ENCODE data around the gene LIN37.

LIN37 gene

DNA sequence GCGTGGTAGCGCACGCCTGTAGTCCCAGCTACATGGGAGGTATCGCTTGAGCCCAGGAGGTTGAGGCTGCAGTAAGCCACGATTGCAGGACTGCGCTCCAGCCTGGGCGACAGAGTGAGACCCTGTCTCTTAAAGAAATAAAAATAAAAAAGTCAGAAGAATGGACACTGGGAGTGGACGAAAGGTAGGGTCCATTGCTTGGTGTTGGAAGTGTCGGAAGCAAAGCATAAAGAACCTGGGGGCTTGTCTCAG, 26.6 kb downstream of the LIN37 start:
- DNase-seq (ENCODE audit: low read depth): no peak

DNA sequence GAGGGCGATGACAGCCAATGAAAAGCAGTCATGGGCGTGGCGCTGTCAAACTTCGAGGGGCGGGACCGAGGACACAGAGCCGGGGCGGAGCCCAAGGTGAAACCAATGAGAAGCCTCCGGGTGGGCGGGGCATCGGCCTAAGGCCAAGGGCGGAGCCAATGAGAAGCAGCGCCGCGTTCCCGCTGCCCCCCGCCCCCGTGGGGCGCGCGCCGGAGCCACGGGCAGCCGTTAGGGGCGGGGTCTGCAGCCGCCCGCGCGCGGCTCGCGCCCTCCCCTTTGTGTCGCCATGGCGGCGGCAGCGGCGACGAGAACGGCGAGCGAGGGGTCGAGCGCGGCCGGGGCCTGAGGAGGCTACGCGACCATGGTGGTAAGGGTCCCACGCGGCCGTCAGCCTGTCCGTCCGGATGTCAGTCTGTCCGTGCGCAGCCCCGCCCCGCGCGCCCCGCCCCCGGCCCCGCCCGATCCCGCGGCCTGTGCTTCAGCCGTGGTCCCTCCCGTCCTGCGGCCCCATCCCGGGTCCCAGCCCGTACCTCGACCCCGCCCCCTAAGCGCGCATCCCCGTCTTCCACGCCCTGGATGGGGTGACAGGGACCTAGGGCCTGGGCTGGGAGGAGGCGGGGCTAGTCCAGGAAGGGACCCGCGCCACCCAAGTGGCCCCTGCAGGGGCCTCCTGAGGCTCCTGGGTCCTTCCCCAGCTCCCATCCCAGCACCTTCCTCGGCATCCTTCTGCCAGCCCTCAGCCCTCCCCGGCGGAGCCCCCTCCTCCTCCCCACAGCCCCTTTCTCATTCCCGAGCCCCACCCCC, 27.1 kb downstream of the LIN37 start, which contains the start of gene ARHGAP33:
ARHGAP33 (plus strand) TSS at position 267 of the 804 bp plus-strand sequence; CDS start at position 362, 95 bp downstream.
- DNase-seq (ENCODE audit: low read depth): peak; percentile 88

DNA sequence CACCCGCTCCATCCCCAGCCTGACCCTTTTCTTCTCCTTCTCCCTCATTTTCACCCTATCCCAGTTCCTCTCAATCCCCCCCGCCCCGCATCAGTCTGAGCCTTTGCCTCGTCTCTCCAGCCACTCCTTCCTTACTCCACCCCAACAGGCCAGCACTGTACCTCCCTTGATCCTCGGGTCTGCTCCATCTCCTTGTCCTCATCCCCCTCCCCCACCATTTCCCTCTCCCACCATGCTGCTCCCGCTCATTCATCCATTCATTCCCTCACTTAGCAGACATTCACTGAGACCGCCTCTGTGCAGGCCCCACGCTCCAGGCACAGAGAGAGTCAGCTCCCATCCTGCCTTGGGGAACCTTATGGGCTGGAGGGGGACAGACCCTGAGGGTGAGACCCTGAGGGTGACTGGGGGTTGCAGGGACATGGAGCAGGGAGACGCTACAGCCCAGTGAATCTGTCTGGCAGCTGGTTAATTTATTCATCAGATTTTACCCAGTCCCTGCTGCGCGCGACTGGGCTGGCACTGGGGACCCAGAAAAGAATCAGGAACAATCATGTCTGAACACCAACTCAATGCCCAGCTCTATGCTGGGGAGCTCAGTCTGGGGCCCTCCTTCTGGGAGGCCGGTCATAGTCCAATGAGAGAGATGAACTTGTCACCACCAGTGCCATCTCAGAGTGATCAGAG, 27.9 kb downstream of the LIN37 start:
- no peak for DNase-seq (ENCODE audit: low read depth)

DNA sequence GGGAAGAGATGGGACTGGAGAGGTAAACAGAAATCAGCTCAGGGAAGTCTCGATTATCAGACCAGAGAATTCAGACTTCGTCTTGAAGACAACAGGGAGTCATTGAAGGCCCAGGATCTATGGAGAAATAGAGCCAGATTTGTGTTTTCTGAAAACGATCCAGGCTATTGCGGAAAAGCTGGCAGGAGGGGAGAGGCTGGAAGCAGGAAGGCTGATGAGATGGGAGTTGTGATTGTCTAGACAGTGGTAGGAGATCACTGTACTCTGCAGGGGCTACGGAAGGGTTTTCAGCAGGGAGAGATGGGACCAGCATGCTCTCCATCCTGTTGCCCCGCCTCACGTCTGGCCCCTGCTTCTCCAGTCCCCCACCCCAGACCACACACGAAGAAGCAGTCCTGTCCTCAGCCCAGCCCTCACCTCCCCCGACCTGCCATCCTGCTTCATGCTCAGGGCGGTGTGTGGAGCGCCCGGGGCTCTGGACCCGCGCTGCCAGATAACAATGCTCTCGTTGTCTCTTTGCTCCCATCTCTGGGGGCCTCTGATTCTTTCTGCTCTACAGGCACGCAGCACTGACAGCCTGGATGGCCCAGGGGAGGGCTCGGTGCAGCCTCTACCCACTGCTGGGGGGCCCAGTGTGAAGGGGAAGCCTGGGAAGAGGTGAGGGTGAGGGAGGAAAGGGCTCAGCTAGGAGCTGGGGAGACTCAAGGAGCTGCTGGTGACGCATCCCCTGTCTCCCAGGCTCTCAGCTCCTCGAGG, 28.9 kb downstream of the LIN37 start:
- DNase-seq (ENCODE audit: low read depth): no peak

DNA sequence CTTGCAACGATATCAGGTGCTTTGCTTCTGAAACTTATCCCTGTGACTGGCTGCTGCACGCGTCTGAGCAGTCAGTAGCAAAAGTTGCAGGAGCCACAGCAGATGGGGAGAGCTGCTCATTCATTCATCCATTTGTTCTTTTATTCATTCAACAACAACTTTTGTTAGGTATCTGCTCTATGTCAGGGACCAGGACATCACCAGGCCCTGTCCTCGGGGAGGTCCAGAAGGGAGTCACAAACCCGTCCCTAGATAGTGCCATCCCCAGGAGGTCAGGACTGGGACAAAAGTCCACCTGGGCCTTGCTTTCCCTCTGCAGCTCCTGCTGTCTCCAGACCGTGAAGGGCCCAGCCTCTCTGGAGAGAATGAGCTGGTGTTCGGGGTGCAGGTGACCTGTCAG, 29.6 kb downstream of the LIN37 start:
- no peak for DNase-seq (ENCODE audit: low read depth)

DNA sequence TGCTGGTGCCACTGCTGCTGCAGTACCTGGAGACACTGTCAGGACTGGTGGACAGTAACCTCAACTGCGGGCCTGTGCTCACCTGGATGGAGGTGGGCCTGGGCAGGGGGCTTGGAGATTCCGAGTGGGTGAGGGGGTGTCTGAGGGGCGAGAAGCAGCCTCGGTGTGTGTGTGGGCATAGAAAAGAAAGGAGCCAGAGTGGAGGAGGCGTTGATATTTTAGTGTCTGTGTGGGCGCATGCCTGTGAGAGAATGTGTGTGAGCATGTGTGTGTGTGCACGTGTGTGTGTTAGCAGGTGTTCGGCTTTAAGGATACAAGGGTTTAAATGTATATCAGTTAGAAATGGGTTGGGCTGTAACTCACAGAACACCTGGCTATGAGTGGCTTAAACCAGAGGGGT, 30.7 kb downstream of the LIN37 start:
- no peak for DNase-seq (ENCODE audit: low read depth)

DNA sequence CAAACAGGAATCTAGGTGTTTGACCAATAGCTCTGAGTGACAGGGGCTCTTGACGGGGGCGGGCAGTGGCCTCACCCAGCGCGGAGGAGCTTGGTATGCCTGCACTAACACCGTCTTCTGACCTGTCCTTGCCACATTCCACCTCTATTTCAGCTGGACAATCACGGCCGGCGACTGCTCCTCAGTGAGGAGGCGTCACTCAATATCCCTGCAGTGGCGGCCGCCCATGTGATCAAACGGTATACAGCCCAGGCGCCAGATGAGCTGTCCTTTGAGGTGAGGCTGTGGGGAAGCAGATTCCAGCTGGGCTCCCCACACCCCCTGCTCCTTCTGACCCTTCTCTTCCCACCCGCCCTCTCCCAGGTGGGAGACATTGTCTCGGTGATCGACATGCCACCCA, 31.7 kb downstream of the LIN37 start:
- no peak for DNase-seq (ENCODE audit: low read depth)

DNA sequence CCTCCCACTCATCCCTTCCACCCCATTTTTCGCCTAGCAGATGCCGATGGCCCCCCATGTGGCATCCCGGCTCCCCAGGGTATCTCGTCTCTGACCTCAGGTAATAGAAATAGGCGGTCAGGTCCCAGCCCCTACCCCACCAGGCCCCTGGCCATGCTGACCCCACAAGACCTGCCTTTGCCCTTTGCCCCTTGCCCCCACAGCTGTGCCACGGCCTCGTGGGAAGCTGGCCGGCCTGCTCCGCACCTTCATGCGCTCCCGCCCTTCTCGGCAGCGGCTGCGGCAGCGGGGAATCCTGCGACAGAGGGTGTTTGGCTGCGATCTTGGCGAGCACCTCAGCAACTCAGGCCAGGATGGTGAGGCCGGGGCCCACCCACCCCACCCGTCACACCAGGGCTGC, 32.3 kb downstream of the LIN37 start:
- DNase-seq (ENCODE audit: low read depth): no peak

DNA sequence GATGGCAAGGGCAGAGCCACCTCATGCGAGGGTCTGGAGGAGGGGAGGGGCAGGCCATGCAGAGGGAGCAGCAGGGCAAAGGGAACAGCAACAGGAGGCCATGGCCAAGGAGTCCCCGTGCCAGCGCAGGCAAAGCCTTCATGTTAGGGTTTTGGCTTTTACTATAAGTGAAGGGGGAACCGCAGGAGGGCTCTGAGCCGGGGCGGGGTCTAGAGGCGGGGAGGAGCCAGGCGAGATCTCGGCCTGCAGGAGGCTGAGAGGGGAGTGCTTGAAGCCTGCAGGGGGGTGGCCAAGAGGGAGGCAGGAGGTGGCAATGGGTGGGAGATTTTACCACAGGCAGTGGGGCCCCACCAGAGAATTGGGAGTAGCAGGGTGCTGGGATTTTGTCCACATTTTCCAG, 33.3 kb downstream of the LIN37 start:
- DNase-seq (ENCODE audit: low read depth): no peak

DNA sequence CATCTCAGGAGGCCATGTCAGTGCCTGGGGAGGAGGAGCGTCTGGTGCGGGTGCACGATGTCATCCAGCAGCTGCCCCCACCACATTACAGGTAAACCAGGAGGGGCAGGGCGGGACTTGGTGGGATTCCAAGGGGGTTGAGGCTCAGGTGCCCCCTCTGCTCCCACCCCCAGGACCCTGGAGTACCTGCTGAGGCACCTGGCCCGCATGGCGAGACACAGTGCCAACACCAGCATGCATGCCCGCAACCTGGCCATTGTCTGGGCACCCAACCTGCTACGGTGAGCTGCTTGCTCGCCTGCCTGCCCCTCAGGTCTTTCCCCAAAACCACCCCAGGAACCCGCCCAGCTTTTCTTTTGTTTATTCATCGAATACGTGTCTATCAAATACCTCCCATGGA, 34.2 kb downstream of the LIN37 start:
- no peak for DNase-seq (ENCODE audit: low read depth)

DNA sequence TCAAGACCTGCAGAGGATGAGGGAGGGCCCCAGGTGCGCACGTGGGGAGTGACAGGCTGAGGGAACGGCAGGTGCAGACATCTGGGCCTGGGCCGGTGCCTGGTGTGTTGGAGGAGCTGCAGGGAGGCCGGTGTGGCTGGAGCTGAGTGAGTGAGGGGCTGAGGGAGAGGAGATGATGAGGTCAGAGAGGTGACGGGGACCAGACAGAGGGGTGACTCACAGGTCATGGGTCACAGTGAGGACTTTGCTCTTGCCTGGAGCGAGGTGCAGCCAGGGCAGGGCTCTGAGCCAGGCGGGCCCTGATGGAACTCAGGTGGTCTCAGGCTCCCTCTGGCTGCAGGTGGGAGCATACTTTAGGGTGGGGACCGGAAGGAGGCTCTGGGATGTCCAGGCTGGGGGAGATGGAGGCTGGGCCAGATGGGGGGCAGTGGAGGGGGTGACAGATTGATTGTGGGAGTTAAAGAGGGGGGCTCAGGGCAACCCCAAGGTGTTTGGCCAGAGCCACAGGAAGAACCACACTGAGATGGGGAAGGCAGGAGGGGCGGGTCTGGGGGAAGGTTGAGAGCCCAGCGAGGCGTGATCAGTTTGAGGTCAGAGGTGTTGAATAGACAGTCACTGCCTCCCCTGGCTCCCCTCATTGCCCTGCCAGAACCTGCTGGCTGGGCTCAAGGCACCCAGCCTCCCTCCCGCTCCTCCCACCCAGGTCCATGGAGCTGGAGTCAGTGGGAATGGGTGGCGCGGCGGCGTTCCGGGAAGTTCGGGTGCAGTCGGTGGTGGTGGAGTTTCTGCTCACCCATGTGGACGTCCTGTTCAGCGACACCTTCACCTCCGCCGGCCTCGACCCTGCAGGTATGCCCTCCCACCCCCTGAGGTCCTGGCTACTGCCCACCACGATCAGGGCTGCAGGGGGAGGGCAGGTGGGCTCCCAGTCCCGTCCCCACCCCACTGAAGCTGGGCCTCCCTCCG, 35.4 kb downstream of the LIN37 start:
- DNase-seq (ENCODE audit: low read depth): no peak

DNA sequence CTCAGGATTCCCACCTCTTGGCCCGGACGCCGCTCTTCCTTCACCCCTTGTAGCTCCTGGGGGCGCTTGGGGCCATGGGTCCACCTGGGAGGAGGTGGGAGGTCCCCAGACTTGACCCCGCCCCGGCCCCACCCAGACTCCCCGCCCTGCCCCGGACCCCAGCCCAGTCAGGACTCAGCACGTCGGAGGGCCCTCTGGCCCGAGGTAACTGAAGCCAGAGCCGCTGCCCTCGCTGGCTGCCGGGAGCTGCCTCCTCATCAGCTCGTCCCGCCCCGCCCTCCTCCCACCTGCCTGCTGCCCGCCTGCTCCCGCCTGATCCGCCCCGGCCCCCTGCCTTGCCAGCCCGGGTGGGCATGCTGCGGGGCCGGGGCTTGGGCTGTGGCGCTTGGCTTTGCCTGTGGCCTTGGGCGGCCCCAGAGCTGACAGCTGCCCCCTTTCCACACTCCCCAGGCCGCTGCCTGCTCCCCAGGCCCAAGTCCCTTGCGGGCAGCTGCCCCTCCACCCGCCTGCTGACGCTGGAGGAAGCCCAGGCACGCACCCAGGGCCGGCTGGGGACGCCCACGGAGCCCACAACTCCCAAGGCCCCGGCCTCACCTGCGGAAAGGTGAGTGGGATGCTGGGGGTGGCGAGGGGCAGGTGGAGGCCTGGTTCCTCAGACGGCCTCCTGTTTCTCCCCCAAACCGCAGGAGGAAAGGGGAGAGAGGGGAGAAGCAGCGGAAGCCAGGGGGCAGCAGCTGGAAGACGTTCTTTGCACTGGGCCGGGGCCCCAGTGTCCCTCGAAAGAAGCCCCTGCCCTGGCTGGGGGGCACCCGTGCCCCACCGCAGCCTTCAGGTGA, 36.3 kb downstream of the LIN37 start:
- no peak for DNase-seq (ENCODE audit: low read depth)

DNA sequence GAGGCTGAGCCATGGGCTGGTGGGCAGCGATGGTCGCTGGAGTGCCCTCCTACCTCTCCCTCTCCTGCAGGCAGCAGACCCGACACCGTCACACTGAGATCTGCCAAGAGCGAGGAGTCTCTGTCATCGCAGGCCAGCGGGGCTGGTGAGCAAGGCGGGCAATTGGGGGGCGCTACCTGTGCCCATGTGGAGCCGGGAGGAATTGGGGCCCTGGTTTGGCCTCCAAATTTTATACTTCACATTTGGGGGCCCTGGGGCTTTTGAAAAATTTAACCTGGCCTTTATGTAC, 36.9 kb downstream of the LIN37 start:
- DNase-seq (ENCODE audit: low read depth): no peak

DNA sequence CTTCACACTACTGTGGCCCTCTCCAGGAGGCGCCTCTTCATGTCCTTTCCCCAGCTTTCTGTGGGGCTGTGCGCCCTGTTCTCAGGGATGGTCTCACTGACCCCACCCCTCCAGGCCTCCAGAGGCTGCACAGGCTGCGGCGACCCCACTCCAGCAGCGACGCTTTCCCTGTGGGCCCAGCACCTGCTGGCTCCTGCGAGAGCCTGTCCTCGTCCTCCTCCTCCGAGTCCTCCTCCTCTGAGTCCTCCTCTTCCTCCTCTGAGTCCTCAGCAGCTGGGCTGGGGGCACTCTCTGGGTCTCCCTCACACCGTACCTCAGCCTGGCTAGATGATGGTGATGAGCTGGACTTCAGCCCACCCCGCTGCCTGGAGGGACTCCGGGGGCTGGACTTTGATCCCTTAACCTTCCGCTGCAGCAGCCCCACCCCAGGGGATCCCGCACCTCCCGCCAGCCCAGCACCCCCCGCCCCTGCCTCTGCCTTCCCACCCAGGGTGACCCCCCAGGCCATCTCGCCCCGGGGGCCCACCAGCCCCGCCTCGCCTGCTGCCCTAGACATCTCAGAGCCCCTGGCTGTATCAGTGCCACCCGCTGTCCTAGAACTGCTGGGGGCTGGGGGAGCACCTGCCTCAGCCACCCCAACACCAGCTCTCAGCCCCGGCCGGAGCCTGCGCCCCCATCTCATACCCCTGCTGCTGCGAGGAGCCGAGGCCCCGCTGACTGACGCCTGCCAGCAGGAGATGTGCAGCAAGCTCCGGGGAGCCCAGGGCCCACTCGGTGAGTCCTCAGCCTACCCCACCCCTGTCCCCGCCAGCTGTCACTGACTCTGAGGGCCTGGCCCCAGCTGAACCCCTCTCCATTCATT, 38.2 kb downstream of the LIN37 start:
- no peak for DNase-seq (ENCODE audit: low read depth)

DNA sequence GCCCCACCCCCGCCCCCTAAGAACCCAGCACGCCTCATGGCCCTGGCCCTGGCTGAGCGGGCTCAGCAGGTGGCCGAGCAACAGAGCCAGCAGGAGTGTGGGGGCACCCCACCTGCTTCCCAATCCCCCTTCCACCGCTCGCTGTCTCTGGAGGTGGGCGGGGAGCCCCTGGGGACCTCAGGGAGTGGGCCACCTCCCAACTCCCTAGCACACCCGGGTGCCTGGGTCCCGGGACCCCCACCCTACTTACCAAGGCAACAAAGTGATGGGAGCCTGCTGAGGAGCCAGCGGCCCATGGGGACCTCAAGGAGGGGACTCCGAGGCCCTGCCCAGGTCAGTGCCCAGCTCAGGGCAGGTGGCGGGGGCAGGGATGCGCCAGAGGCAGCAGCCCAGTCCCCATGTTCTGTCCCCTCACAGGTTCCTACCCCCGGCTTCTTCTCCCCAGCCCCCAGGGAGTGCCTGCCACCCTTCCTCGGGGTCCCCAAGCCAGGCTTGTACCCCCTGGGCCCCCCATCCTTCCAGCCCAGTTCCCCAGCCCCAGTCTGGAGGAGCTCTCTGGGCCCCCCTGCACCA, 38.9 kb downstream of the LIN37 start:
- no peak for DNase-seq (ENCODE audit: low read depth)

DNA sequence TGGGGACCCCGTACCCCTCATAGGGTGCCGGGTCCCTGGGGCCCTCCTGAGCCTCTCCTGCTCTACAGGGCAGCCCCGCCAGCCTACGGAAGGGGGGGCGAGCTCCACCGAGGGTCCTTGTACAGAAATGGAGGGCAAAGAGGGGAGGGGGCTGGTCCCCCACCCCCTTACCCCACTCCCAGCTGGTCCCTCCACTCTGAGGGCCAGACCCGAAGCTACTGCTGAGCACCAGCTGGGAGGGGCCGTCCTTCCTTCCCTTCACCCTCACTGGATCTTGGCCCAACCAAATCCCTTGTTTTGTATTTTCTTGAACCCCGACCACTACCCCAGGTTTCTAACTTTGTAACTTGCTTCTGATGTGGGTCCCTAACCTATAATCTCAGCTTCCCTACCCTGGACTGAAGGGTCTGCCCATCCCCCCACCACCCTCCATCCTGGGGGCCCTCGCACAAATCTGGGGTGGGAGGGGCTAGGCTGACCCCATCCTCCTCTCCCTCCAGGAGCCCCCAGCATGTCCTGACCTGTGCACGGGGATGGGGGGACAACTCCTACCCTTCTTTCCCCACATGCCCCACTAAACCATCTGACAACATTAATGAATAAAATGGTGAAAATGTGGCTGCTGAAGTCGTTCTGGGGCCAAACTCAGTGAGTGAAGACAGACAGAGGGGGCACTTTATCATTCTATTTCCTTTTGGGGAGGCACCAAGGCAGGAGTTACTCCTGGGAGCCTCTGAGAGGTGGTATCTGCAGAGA, 40.0 kb downstream of the LIN37 start:
- DNase-seq (ENCODE audit: low read depth): no peak

DNA sequence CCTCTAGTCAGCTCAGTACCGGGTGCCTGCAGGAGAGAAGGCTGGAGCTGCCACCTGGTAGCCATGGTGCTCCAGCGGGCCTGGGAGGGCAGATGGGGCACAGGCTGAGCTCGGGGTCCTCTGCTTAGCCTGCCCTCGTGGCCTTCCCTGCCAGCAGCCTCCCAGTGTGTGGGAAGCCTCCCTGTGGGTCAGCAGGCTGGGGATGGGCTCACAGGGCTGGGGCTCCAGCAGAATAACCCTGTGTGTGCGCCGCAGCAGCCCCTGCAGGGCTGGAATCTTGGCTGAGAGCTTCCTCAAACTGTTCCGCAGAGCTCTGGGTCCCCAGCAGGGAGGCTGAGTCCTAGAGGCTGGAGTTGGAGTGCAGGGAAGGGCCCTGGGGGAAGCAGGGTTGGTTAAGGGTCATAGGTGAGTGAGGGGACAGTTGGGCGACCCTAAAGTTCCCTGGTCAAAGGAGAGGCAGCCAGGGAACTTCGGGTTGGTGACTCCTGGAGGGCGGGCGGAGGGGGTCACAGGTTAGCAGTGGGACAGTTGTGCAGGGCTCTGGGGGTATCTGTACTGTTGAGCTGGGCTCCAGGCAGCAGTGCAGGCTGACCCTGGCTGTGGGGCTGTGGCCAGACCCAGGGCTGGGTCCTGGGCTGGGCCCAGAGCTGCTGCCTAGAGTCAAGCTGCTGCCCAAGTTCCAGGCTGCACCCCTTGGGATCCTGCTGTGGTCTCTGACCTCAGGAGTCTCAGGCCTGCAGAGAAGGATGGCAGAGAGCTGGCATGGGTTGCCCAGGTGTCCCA, 41.0 kb downstream of the LIN37 start:
- no peak for DNase-seq (ENCODE audit: low read depth)
